ENCODE data around the gene PRKCE. TPM values are rescaled to one million over a fixed set of nuclear protein-coding genes. Genes with fewer than 3 reads are reported as not detected.
"Not testable (repeated sequence)": the region's sequence is repeated elsewhere in the genome, so short reads cannot be mapped to it uniquely, and the experiment has no call there.

The PRKCE gene
- total and polyA plus RNA-seq, 2 of the 8 experiments (the other 6 are each of a cell fraction or from before 2014, with no cell fraction given), result 0.54 to 2.1 TPM

- H3K9ac ChIP-seq (replicated peaks in 1 of 4; ENCODE audit: extremely low read depth in 1 of 4, low read depth in 3 of 4, low read length in 3 of 4); DNase-seq (ENCODE audit: low read depth in 1 of 2, low spot score in 2 of 2); H2BK120ac ChIP-seq (replicated peaks; ENCODE audit: low read depth, low read length); H3K18ac ChIP-seq (ENCODE audit: extremely low read depth, low read length); H4K91ac ChIP-seq (replicated peaks; ENCODE audit: insufficient read length, low read length); H3K4me3 ChIP-seq (ENCODE audit: extremely low read depth in 1 of 4, insufficient read depth in 2 of 4, low read depth in 3 of 4, low read length in 4 of 4); H3K23me2 ChIP-seq (ENCODE audit: low read depth, low read length); H2BK15ac ChIP-seq (ENCODE audit: low read length); H4K8ac ChIP-seq (ENCODE audit: extremely low read depth, insufficient read depth, low read length); H3K36me3 ChIP-seq (ENCODE audit: control insufficient read depth in 2 of 4, insufficient read depth in 4 of 4, low read length in 3 of 4); H3K4me1 ChIP-seq (replicated peaks in 1 of 4; ENCODE audit: control insufficient read depth in 3 of 4, insufficient read depth in 4 of 4, low read length in 3 of 4); FAIRE-seq; H2AK5ac ChIP-seq (ENCODE audit: low read depth, low read length); H2BK5ac ChIP-seq (ENCODE audit: low read depth, low read length); H3K56ac ChIP-seq (replicated peaks; ENCODE audit: insufficient read length, low read depth, low read length); H2AFZ ChIP-seq (ENCODE audit: low read length); H3K4ac ChIP-seq (replicated peaks; ENCODE audit: insufficient read length, low read depth, low read length); H3K27ac ChIP-seq (ENCODE audit: low read depth, low read length); H3K79me1 ChIP-seq (ENCODE audit: low read depth, low read length); H2BK20ac ChIP-seq (ENCODE audit: low read length); H3K14ac ChIP-seq (ENCODE audit: insufficient read length); H4K5ac ChIP-seq (ENCODE audit: insufficient read length, low read depth, low read length); POLR2A ChIA-PET (ENCODE audit: partially characterized antibody); H3K23ac ChIP-seq (ENCODE audit: insufficient read length); H4K20me1 ChIP-seq (replicated peaks in 1 of 2; ENCODE audit: control insufficient read depth in 1 of 2, insufficient read depth in 2 of 2, low read length in 2 of 2); H3K9me3 ChIP-seq (ENCODE audit: insufficient read depth in 2 of 2, low read depth in 1 of 2, low read length in 1 of 2); H3K79me2 ChIP-seq (ENCODE audit: control insufficient read depth in 1 of 2, insufficient read depth in 2 of 2, low read length in 2 of 2); H3K27me3 ChIP-seq (replicated peaks in 1 of 4; ENCODE audit: control insufficient read depth in 3 of 4, extremely low read depth in 1 of 4, insufficient read depth in 3 of 4, low read length in 3 of 4); H2BK12ac ChIP-seq (ENCODE audit: low read depth, low read length); H3K4me2 ChIP-seq (ENCODE audit: insufficient read depth in 1 of 2, low read depth in 2 of 2, low read length in 2 of 2): not testable (repeated sequence)
- CTCF ChIA-PET (ENCODE audit: partially characterized antibody), result interaction anchor here (0.6 to 2.5 kb wide), 5 partner anchors 15 to 442 kb away, joined by 3 to 9 read pairs (median 5); no protein-coding TSS in a partner anchor
- WGBS, 2 experiments (ENCODE audit: extremely low coverage in 1 of 2, insufficient coverage in 1 of 2, insufficient read length in 1 of 2, insufficient replicate concordance in 2 of 2, low coverage in 1 of 2, low lambda C conversion rate in 2 of 2, missing lambda C conversion rate in 1 of 2), result 87% methylated on average over 11 of the region's 11 CpGs; no CpG with 5 or more reads in 1 of the 2 experiments
Measured at GRCh38 chr2:46203636-46204035, 552.2 kb downstream of the PRKCE start.
